Measurements from ENCODE around the gene ZSWIM8.
A peak's percentile ranks its signal among the peaks of the same experiment; 100 is the strongest.

Gene ZSWIM8

GRCh38 chr10:73848821-73849489 is 63.5 kb downstream of the ZSWIM8 start:
- DNase-seq: peak; percentile 85

GRCh38 chr10:73850211-73850610 is 64.8 kb downstream of the ZSWIM8 start:
- no peak for DNase-seq

DNA sequence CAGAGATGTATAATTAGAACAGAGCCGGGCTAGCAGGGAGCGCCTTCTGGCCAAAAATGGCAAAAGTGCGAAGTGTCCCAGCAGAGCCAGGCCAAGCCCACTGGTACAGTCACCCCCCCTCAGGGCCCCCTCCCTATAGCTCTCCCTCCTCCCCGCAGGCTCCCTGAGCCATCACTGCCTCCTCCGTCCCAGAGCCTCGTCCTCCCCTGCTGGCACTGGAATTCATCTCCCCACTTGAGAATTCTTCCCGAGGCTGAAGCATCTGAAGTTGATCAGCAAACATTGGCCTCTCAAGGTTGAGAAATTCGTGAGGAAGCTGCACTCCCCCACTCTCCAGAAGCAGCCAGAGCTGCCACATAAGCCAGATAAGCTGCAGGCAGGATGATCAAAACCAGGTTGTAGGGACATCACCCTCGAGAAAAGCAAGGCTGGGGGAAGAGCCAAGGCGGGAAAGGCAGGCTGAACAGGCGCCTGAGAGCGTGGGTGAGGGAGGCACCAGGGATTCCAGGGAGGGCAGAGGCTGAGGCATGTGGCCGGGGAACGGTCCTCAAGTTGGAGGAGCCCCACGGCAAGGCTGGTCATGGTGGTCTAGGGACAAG is 65.6 kb downstream of the ZSWIM8 start:
- peak; percentile 14 for DNase-seq
